ENCODE data around the gene CNTNAP5.

The CNTNAP5 gene

DNA sequence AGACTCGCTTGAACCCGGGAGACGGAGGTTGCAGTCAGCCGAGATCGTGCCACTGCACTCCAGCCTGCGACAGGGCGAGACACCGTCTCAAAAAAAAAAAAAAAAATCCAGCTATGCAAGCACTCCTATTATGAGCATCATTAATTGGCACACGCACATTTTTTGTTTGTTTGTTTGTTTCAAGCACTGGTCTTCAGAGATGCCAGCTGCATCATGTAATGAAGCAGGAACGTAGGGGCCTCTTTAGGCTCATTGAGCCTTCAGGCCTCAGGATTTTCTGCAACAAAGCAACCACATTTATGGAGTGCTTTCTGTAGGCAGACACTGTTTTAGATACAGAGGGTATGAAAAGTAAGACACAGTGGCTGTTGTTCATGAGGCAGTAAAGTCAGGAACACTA is 585.8 kb downstream of the CNTNAP5 start:
- H3K4me3 ChIP-seq (ENCODE audit: control insufficient read depth, low read depth, low read length) = no peak overlapping the region
- TF ChIP-seq, protein P1, sequence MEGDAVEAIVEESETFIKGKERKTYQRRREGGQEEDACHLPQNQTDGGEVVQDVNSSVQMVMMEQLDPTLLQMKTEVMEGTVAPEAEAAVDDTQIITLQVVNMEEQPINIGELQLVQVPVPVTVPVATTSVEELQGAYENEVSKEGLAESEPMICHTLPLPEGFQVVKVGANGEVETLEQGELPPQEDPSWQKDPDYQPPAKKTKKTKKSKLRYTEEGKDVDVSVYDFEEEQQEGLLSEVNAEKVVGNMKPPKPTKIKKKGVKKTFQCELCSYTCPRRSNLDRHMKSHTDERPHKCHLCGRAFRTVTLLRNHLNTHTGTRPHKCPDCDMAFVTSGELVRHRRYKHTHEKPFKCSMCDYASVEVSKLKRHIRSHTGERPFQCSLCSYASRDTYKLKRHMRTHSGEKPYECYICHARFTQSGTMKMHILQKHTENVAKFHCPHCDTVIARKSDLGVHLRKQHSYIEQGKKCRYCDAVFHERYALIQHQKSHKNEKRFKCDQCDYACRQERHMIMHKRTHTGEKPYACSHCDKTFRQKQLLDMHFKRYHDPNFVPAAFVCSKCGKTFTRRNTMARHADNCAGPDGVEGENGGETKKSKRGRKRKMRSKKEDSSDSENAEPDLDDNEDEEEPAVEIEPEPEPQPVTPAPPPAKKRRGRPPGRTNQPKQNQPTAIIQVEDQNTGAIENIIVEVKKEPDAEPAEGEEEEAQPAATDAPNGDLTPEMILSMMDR (conservative IDR thresholded peaks at IDR 0.05; ENCODE audit: control insufficient read depth, insufficient read depth, low read depth, low read length) = no peak
- DNase-seq (ENCODE audit: low read depth) = no peak

DNA sequence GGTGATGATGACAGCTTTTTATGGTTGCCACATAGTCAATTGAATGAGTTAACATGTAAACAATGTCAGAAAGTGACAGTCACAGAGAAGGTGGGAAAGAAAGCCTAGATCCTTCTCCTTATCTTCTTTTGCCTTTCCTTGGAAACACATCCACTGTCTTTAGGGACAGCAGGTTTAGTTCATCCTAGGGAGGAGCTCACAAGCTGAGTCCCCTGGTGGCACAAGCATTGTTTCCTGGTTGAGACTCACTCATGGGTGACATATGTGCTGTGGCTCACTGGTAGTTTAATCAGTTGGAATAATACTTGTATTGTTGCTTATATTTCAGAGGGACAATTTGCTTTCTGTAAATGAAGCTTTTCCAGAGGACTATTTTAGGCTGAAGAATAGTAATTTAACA is 598.5 kb downstream of the CNTNAP5 start:
- TF ChIP-seq, protein P1 (conservative IDR thresholded peaks at IDR 0.05; ENCODE audit: control insufficient read depth, insufficient read depth, low read depth, low read length) = no peak
- DNase-seq (ENCODE audit: low read depth) = no peak

DNA sequence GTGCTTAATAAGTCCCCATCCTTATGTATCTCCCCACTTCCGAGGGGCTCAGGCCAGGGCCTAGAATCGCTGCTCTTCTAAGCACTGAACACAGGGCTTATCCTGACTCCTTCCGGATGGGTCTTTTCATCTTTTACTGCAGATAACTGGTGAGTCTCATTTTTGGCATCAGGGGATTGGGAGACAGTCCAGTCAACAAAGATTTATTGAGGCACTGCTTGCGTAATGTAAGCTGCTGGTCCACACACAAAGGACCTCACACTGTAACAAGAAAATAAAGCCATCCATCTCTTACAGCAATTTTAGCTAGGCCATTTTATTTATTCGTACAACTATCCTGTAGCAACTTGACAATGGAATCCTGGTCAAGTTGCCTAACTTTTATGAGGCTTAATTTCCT is 600.5 kb downstream of the CNTNAP5 start:
- DNase-seq (ENCODE audit: low read depth) = no peak
- TF ChIP-seq, protein P1 (conservative IDR thresholded peaks at IDR 0.05; ENCODE audit: control insufficient read depth, insufficient read depth, low read depth, low read length) = no peak
- no peak overlapping the region for H3K4me3 ChIP-seq (ENCODE audit: control insufficient read depth, low read depth, low read length)

More for the DNA sequence above, 598.5 kb downstream of the CNTNAP5 start:
- H3K4me3 ChIP-seq (ENCODE audit: control insufficient read depth, low read depth, low read length) = no peak overlapping the region

DNA sequence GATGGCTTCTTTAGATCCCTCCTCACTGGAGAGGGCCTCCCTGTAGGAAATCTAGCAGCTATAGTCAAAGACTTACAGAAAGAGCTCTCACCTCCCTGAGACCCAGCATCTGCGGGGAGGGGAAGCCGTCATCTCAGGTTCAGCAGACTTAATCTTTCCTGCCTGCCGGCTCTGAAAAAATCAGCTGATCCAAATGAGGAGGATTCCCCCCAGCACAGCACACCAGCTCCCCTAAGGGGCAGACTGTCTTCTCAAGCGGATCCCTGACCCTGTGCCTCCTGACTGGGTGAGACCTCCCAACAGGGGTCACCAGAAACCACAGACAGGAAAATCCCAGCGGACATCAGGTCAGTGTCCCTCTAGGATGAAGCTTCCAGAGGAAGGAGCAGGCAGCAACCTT is 601.9 kb downstream of the CNTNAP5 start:
- H3K4me3 ChIP-seq (ENCODE audit: control insufficient read depth, low read depth, low read length) = no peak overlapping the region
- TF ChIP-seq, protein P1 (conservative IDR thresholded peaks at IDR 0.05; ENCODE audit: control insufficient read depth, insufficient read depth, low read depth, low read length) = no peak
- DNase-seq (ENCODE audit: low read depth) = no peak

DNA sequence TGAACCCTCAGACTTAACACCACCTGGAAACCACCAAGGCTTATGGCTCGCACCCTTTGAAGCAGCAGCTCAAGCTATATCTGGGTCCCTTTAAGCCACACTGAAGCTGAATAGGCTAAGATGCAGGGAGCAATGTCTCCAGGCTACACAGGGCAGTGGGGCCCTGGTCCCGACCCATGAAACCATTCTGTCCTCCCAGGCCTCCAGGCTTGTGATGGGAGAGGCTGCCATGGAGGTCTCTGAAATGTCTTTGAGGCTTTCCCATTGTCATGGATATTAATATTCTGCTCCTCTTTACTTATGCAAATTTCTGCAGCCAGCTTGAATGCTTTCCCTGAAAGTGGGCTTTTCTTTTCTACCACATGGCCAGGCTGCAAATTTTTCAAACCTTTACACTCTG is 608.7 kb downstream of the CNTNAP5 start:
- TF ChIP-seq, protein P1 (conservative IDR thresholded peaks at IDR 0.05; ENCODE audit: control insufficient read depth, insufficient read depth, low read depth, low read length) = no peak
- no peak overlapping the region for H3K4me3 ChIP-seq (ENCODE audit: control insufficient read depth, low read depth, low read length)
- DNase-seq (ENCODE audit: low read depth) = no peak

DNA sequence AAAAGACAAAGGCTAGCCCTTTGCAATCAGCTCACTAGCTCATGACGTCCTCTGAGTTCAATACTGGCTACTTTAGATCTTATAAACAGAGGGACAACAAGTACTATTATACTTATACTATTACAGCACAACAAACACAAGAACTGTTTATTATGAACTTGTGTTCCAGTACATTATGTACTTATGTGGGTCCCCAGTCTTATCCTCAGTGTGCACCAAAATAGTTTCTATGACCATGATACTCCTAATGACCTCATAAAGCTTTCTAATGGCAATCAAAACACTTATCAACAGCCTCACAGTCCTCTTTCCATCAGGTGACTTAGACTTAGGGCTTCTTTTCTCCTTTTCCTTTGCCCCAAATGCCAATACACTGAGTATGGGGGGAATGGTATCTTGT is 614.4 kb downstream of the CNTNAP5 start:
- no peak for DNase-seq (ENCODE audit: low read depth)
- TF ChIP-seq, protein P1 (conservative IDR thresholded peaks at IDR 0.05; ENCODE audit: control insufficient read depth, insufficient read depth, low read depth, low read length) = no peak
- no peak overlapping the region for H3K4me3 ChIP-seq (ENCODE audit: control insufficient read depth, low read depth, low read length)

DNA sequence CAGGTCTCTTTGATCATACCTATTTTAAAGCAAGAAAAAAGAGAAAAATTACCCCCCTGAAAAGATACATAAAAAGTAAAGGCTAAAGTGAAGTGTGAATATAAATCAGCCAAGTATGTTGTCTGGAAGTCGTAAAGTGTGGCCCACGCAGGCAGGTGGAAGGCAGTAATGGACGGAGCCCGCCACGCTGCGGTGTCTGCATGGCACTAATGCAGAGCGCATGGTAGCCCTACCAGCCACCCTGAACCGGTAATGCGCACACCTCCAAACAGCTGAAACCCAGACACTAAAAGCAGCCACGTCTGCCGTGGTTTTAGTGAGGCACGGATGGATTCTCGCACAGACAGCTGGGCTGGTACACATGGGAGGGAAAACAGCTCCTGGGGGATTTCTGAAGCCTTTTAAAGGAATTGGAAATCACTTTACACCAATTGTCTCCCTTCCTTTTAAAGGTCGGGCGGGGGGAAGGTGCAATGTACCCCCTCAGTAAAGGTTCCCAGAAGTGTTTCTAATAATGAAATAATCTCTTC is 615.2 kb downstream of the CNTNAP5 start:
- no peak overlapping the region for H3K4me3 ChIP-seq (ENCODE audit: control insufficient read depth, low read depth, low read length)
- TF ChIP-seq, protein P1 (conservative IDR thresholded peaks at IDR 0.05; ENCODE audit: control insufficient read depth, insufficient read depth, low read depth, low read length) = no peak
- DNase-seq (ENCODE audit: low read depth) = no peak
